ENCODE data around the gene FRMD4A. TPM values are rescaled to one million over a fixed set of nuclear protein-coding genes. Genes with fewer than 3 reads are reported as not detected.

Gene FRMD4A
- total RNA-seq, 2 experiments from 2014 or later: 3.1 to 3.7 TPM

- H3K36me3 Mint-ChIP-seq (ENCODE audit: low read depth): no peaks in the 10 kb centered on the region
- CTCF ChIA-PET: no interaction called here
Measured at GRCh38 chr10:13990392-13990805, 340.3 kb downstream of the FRMD4A start.

DNA sequence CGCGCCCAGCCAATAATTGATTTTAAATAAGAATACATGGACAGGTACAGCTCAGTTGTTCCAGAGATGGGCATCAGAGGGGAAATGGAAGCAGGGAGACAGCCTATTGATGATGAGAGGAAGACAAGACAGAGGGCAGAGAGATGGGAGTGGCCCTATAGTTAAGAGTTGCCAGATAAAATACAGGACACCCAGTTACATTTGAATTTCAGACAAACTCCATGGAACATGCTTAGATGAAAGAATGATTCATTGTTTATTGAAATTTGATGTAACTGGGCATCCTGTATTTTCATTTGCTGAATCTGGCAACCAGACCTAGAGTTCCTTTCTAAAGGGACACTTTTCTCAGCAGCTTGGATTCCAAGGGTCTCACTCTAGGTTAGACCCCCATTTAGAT lies 341.1 kb downstream of the FRMD4A start:
- no peaks in the 10 kb centered on the region for H3K9me3 Mint-ChIP-seq
- ATAC-seq (ENCODE audit: poor library complexity): no peak
- DNase-seq: no peak
- Histone ChIP-seq H3K27me3 (ENCODE audit: control insufficient read depth in 1 of 2, insufficient read depth in 2 of 2, low read length in 2 of 2) (no peaks in the 10 kb centered on the region), H3K4me3 (ENCODE audit: low read length) (no peak overlapping the region), H3K4me1 (ENCODE audit: insufficient read depth, low read length) (peaks cover 11% of the 10 kb centered on the region), H3K36me3 (ENCODE audit: insufficient read depth, low read length) (no peaks in the 10 kb centered on the region), H3K9me3 (ENCODE audit: control insufficient read depth in 1 of 2, insufficient read depth in 1 of 2, low read length in 2 of 2) (no peaks in the 10 kb centered on the region), H3K27ac (ENCODE audit: low read depth in 1 of 2, low read length in 2 of 2) (no peak overlapping the region)
- H3K27ac Mint-ChIP-seq: no peak overlapping the region
- CTCF ChIA-PET: no interaction called here
- H3K4me1 Mint-ChIP-seq (ENCODE audit: low read depth): peaks cover 30% of the 10 kb centered on the region
- POLR2A ChIA-PET: no interaction called here
- no peaks in the 10 kb centered on the region for H3K36me3 Mint-ChIP-seq (ENCODE audit: low read depth)
- no peak overlapping the region for H3K4me3 Mint-ChIP-seq
- intact Hi-C loops (cut with DNase I, micrococcal nuclease): no loop called here
- no peaks in the 10 kb centered on the region for H3K27me3 Mint-ChIP-seq
- TF ChIP-seq CTCF (IDR thresholded peaks at IDR 0.05): no peak

More at GRCh38 chr10:13990392-13990805, 340.3 kb downstream of the FRMD4A start:
- ATAC-seq (ENCODE audit: poor library complexity): no peak
- intact Hi-C loops (cut with DNase I, micrococcal nuclease): no loop called here
- H3K27me3 ChIP-seq (ENCODE audit: control insufficient read depth in 1 of 2, insufficient read depth in 2 of 2, low read length in 2 of 2): no peaks in the 10 kb centered on the region
- DNase-seq: no peak
- POLR2A ChIA-PET: no interaction called here
- Mint-ChIP-seq H3K9me3 (no peaks in the 10 kb centered on the region), H3K4me1 (ENCODE audit: low read depth) (peaks cover 38% of the 10 kb centered on the region), H3K4me3 (no peak overlapping the region), H3K27ac (no peak overlapping the region), H3K27me3 (no peaks in the 10 kb centered on the region)
- no peak overlapping the region for H3K27ac ChIP-seq (ENCODE audit: low read depth in 1 of 2, low read length in 2 of 2)
- H3K4me1 ChIP-seq (ENCODE audit: insufficient read depth, low read length): peaks cover 11% of the 10 kb centered on the region
- no peak for TF ChIP-seq CTCF (IDR thresholded peaks at IDR 0.05)
- H3K4me3 ChIP-seq (ENCODE audit: low read length): no peak overlapping the region
- no peaks in the 10 kb centered on the region for H3K36me3 ChIP-seq (ENCODE audit: insufficient read depth, low read length)
- H3K9me3 ChIP-seq (ENCODE audit: control insufficient read depth in 1 of 2, insufficient read depth in 1 of 2, low read length in 2 of 2): no peaks in the 10 kb centered on the region

- Histone ChIP-seq H3K27me3 (ENCODE audit: control insufficient read depth in 1 of 2, insufficient read depth in 2 of 2, low read length in 2 of 2) (no peaks in the 10 kb centered on the region), H3K4me1 (ENCODE audit: insufficient read depth, low read length) (peaks cover 3% of the 10 kb centered on the region), H3K36me3 (ENCODE audit: insufficient read depth, low read length) (no peaks in the 10 kb centered on the region), H3K9me3 (ENCODE audit: control insufficient read depth in 1 of 2, insufficient read depth in 1 of 2, low read length in 2 of 2) (no peaks in the 10 kb centered on the region), H3K27ac (ENCODE audit: low read depth in 1 of 2, low read length in 2 of 2) (peak overlapping the region in 1 of 2 donors; percentile 14), H3K4me3 (ENCODE audit: low read length) (no peak overlapping the region)
- no peak for TF ChIP-seq CTCF (IDR thresholded peaks at IDR 0.05)
- CTCF ChIA-PET: no interaction called here
- Mint-ChIP-seq H3K27ac (peak overlapping the region; percentile 67), H3K4me3 (peak overlapping the region; percentile 23), H3K27me3 (no peaks in the 10 kb centered on the region), H3K4me1 (ENCODE audit: low read depth) (peaks cover 17% of the 10 kb centered on the region), H3K36me3 (ENCODE audit: low read depth) (no peaks in the 10 kb centered on the region), H3K9me3 (no peaks in the 10 kb centered on the region)
- ATAC-seq (ENCODE audit: poor library complexity) (no peak), DNase-seq (peak in 1 of 14 experiments; percentile 22)
- POLR2A ChIA-PET: no interaction called here
- intact Hi-C loops (cut with DNase I, micrococcal nuclease): no loop called here
Measured at GRCh38 chr10:13987446-13987845, 343.3 kb downstream of the FRMD4A start.
